ENCODE data around the gene AKT3.

AKT3 gene

GRCh38 chr1:243558576-243558975 lies 291.5 kb downstream of the AKT3 start:
- Histone ChIP-seq H3K4me3 (no peak overlapping the region), H3K27ac (no peak overlapping the region)
- DNase-seq (ENCODE audit: low spot score) = no peak
- TF ChIP-seq CTCF (IDR thresholded peaks at IDR 0.05) = no peak

DNA sequence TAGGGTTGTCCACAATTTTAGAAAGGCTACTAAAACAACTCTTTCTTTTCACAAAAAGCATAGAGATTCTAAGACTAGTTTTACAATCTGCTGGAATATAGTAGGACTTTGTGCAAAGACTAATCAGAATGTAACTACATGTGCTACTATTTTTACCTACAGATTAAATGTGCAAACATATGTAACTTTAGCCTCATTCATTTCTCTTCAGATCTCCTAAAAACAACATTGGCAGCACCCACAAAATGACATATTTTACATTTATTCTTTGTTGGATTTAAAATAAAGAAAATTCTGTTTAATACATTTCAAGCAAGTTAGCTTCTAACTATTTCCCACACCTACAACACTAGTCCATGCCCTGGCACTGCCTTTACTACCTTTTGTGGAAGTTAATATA lies 292.2 kb downstream of the AKT3 start:
- Histone ChIP-seq H3K27ac (no peak overlapping the region), H3K4me3 (no peak overlapping the region)
- DNase-seq (ENCODE audit: low spot score) = no peak
- TF ChIP-seq CTCF (IDR thresholded peaks at IDR 0.05) = no peak

GRCh38 chr1:243554686-243555085 lies 295.4 kb downstream of the AKT3 start:
- H3K4me3 ChIP-seq = no peak overlapping the region
- no peak for TF ChIP-seq CTCF (IDR thresholded peaks at IDR 0.05)
- no peak for DNase-seq (ENCODE audit: low spot score)
- H3K27ac ChIP-seq = no peak overlapping the region

- Histone ChIP-seq H3K4me3 (no peak overlapping the region), H3K27ac (no peak overlapping the region)
- no peak for DNase-seq (ENCODE audit: low spot score)
- no peak for TF ChIP-seq CTCF (IDR thresholded peaks at IDR 0.05)
Measured at GRCh38 chr1:243553090-243553489, 297.0 kb downstream of the AKT3 start.

- no peak for DNase-seq (ENCODE audit: low spot score)
- Histone ChIP-seq H3K27ac (no peak overlapping the region), H3K4me3 (no peak overlapping the region)
- TF ChIP-seq CTCF (IDR thresholded peaks at IDR 0.05) = no peak
Measured at GRCh38 chr1:243550276-243550675, 299.8 kb downstream of the AKT3 start.

- Histone ChIP-seq H3K4me3 (no peak overlapping the region), H3K27ac (no peak overlapping the region)
- no peak for DNase-seq (ENCODE audit: low spot score)
- no peak for TF ChIP-seq CTCF (IDR thresholded peaks at IDR 0.05)
Measured at GRCh38 chr1:243549791-243550190, 300.3 kb downstream of the AKT3 start.

GRCh38 chr1:243549108-243549507 lies 300.9 kb downstream of the AKT3 start:
- no peak for DNase-seq (ENCODE audit: low spot score)
- no peak for TF ChIP-seq CTCF (IDR thresholded peaks at IDR 0.05)
- H3K4me3 ChIP-seq = no peak overlapping the region
- H3K27ac ChIP-seq = no peak overlapping the region
